NCI-H345 (cell line): ENCODE data around the gene ARHGAP18.
A peak's percentile ranks its signal among the peaks of the same experiment; 100 is the strongest.

Experiments used
- DNase-seq: peaks from one replicate; lab custom pipeline; 2025; lab: John Stamatoyannopoulos, UW

ARHGAP18 gene

GRCh38 chr6:129643176-129643575, 66.8 kb downstream of the ARHGAP18 start:
- DNase-seq: no peak

DNA sequence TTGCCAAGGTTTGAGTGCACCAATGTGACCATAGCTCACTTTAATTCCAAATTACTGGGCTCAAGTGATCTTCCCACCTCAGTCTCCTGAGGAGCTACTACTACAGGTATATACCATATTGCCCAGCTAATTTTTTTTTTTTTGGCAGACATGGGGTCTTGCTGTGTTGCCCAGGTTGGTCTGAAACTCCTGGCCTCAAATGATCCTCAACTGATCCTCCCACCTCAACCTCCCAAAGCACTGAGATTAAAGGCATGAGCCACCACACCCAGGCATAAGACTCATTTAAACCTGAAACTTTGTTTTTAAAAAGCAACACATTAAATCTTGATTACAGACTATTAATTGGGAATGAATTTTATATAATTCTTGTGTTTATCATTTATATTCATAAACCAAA, 67.7 kb downstream of the ARHGAP18 start:
- no peak for DNase-seq

GRCh38 chr6:129641344-129641743, 68.6 kb downstream of the ARHGAP18 start:
- no peak for DNase-seq

DNA sequence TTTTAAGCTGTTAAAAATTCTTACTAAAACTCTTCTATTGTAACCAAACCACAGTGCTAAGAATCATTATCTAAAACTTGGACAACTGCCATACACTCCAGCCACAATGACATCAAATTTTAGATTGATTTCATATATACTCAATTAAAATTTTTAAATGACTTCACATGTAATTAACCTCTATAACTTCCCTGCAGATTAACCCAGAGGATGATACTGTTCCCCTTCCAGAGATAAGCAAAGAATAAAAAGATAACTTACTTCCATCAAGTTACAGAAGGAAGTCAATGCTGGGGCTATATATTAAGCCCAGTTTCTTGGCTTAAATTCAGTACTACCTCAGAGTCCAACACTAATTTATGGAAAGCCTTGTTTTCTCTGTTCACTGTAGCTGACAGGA, 71.3 kb downstream of the ARHGAP18 start:
- DNase-seq: no peak

DNA sequence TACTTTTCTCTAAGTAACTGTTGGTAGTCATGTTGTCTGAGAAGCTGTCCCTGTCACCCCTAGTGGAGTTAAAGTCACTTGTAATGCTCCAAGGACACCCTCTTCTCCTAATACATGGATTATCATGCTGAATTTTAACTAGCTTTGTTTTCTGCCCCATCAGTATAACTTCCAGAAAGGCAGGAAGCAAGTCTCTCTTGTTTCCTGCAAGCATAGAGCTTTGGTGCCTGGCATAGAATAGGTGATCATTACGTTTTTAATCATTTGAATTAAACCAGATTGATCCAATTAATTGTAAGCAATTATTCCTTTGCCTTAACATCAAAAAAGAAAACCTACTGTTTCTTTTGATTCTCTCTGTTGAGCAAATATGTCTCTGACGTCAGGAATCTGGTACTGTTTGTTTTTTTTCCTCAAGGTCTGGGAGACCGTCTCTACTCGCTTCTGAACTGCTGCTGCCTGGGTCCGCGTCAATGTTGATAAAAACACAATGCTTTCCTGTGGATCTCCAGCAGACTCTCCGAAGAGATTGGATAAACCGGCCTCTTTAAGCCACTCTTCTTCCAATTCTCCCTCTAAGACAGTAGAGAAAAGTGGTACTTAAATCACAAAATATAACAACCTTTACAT, 71.8 kb downstream of the ARHGAP18 start:
- DNase-seq: no peak

DNA sequence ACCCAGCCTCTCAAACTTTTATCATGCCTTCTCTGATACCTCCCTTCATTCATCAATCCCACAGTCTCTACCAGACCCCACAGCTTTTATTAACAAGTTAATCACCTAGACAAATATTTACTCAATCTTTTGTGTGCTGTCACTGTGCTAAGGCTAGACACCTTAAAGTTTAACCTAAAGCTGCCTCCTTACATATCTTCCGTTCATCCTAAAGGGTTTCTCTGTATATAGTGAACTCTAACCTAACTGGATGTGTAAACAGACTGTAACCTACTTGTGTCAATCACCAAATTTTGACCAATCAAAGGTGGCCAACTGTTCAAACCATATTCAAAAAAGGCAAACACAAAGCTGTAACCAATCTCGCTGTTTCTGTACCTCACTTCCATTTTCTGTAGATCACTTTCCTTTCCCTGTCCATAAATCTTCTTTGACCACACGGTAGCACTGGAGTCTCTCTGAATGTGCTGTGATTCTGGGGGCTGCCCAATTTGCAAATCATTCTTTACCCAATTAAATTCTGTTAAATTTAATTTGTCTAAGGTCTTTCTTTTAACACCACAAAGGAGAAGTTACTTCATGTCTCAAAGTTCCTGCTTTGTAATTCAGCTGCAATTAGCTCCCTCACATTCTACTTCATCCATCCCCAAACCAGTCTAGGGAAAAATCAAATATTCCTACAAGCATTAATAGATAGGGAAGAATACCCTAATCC, 72.5 kb downstream of the ARHGAP18 start:
- no peak for DNase-seq

DNA sequence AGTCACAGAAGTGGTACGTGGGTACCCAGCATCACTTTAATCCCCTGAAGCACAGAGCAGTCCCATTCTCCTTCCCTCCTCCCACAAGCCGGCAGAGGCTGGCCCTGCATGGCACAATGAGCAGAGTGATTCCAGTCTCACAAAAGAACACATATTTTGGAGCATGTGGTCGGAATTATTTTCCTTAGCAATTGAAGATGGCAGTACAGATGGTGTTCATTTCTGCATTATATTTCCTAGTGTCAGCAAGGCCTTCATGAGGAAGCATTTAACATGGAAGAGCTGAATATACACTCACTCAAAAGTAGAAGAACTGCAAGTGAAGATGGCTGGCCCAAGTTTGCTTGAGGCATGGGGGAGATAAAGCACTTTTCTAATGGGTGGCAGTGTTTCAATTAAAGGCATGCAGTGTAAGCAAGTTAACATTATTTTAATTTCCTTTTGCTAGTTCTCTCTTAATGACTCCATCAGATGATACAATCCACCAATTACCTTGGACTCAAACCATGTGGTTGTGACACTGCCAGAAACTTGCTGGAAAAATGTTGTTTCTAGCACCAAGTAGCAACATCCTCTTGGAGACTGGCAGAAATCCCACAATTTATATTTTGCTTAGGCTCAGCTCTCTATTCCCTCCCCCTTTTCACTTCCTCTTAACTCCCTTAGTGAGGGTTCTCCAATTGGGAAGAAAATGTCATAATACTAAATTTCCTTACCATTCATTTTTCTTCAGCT, 74.4 kb downstream of the ARHGAP18 start:
- DNase-seq: no peak

- no peak for DNase-seq
Observed at GRCh38 chr6:129634411-129635230, 75.4 kb downstream of the ARHGAP18 start.

DNA sequence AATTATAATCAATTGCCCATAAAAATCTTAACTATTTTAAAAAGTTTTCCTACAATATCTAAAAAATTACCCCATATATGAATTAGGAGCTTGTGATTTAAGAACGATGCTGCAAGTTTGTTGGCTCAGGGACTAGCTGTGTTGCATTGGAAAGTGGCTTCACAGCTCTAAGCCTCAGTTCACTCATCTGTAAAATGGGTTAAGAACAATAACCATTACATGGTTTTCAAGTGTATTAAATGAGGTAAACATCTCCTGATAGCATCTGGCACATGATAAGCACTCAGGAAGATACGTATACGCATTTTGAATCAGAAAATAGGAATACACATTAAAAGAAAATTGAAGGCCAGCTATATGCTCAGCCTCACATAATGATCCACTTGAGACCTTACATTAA, 76.4 kb downstream of the ARHGAP18 start:
- no peak for DNase-seq

- DNase-seq: peak; percentile 28
Observed at GRCh38 chr6:129632172-129632613, 77.8 kb downstream of the ARHGAP18 start.

- DNase-seq: no peak
Observed at GRCh38 chr6:129631070-129631469, 78.9 kb downstream of the ARHGAP18 start.

GRCh38 chr6:129630596-129630995, 79.4 kb downstream of the ARHGAP18 start:
- no peak for DNase-seq

GRCh38 chr6:129628101-129628815, 81.7 kb downstream of the ARHGAP18 start:
- no peak for DNase-seq

DNA sequence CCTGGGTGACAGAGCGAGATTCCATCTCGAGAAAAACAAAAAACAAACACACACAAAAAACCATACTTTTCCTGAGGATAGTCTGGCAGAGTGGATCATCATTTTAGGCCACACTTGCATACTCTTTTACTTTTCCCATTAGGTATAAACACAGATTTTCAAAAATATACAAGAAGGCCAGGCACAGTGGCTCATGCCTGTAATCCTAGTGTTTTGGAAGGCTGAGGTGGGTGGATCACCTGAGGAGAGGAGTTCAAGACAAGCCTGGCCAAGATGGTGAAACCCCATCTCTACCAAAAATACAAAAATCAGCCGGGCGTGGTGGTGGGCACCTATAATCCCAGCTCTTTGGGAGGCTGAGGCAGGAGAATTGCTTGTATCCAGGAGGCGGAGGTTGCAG, 85.5 kb downstream of the ARHGAP18 start:
- DNase-seq: no peak

DNA sequence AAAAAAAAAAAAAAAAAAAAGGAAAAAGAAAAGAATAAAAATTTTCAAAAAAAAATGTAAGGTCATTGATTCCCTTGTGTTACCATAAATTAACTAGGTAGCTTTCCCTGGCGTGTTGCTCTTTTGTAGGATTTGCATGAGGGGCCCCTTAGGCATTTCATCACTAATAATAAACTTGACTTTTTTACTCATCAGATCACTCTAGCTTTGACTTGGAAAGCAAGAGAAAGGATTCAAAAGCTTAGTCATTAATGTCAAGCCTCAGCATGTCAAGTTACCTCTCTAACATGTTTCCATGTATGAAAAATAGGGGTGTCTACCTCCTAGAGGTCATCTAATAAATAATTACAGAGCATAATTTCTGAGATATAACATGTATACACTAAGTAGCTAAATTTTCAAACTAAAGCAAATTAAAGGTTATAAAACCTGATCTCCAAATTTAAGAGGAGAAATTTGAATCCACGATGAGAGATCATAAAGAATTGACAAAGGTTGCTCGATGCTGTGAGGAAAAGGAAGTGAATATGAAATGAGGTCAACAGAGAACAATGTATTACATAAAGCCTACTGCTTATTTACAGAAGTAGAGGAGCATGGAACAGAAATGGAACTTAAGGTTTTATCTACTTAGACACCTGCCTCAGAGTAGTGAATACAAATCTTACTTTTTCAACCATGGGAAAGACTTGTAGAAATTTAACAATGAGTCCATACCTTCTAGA, 86.8 kb downstream of the ARHGAP18 start:
- no peak for DNase-seq

GRCh38 chr6:129621252-129621651, 88.7 kb downstream of the ARHGAP18 start:
- DNase-seq: no peak

DNA sequence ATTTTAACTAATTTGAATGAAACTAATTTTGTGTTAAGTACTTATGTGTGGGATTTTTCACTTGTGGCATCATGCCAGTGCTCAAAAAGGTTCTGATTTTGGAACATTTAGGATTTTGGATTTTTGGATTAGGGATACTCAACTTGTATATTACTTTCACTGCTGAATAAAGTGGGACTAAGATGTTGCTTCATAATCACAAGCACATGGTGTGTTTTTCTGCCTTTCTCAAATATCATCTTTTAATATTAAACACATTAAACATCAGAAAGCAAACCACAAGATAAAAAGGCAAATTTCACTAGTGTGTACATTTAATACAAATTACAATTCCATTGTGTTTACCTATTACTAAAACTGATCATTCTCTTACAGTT, 89.8 kb downstream of the ARHGAP18 start:
- DNase-seq: no peak

GRCh38 chr6:129619579-129620233, 90.3 kb downstream of the ARHGAP18 start:
- no peak for DNase-seq

DNA sequence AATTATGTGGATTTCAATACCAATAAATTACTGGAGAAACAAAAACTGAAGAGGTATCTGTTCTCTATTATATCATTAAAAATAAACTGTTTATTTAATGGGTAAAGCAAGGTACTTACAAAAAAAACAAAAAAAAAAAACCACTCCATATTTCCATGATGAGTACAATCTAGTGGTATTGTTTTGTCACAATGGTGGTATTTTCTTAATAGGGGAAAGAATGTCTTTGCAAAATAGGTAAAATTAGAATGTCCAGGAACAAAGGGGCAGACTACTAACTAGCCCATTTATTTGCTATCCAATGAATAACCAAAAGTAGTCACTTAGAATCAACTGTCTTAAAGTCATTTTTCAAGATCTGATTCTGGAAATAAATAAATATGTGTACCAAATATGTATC, 92.0 kb downstream of the ARHGAP18 start:
- no peak for DNase-seq

DNA sequence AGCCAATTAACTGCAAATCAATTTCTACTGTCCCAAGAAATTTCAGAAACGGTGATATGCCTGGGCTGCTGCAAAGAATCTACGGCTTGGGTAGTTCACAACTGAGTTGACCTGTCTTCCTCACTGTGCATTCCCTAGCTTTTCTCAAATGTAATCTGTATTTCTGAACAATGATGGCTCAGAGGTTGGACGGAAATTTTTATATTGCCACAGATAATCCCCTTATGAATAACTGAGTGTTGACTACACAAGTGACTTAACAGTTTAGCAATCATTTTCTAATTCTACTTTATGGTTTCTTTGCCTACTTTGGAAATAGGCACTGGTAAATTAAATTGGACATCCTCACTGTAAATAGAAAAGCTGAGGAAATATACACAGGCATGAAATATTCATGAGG, 94.5 kb downstream of the ARHGAP18 start:
- DNase-seq: no peak
